LNCaP clone FGC (cell line): Measurements from ENCODE around the gene PTPRCAP.
A peak's percentile ranks its signal among the peaks of the same experiment; 100 is the strongest.
"Not testable (repeated sequence)": the region's sequence is repeated elsewhere in the genome, so short reads cannot be mapped to it uniquely, and the experiment has no call there.

Source experiments
- DNase-seq: peaks from one replicate; pipeline ENCODE4 v3.0.0-alpha.2; 2011; ENCODE audit warnings: low read depth
- H3K4me3 ChIP-seq: 2 replicates; pipeline ENCODE4 v1.5.1; 2011; ENCODE audit warnings: mild to moderate bottlenecking, low read depth, low read length, control low read depth
- CTCF ChIP-seq: IDR thresholded peaks from 2 replicates; pipeline ENCODE4 v1.5.1; 2012; ENCODE audit warnings: mild to moderate bottlenecking; ENCODE audit not compliant: control insufficient read depth, insufficient read depth; ENCODE audit errors: extremely low read depth

Gene PTPRCAP

DNA sequence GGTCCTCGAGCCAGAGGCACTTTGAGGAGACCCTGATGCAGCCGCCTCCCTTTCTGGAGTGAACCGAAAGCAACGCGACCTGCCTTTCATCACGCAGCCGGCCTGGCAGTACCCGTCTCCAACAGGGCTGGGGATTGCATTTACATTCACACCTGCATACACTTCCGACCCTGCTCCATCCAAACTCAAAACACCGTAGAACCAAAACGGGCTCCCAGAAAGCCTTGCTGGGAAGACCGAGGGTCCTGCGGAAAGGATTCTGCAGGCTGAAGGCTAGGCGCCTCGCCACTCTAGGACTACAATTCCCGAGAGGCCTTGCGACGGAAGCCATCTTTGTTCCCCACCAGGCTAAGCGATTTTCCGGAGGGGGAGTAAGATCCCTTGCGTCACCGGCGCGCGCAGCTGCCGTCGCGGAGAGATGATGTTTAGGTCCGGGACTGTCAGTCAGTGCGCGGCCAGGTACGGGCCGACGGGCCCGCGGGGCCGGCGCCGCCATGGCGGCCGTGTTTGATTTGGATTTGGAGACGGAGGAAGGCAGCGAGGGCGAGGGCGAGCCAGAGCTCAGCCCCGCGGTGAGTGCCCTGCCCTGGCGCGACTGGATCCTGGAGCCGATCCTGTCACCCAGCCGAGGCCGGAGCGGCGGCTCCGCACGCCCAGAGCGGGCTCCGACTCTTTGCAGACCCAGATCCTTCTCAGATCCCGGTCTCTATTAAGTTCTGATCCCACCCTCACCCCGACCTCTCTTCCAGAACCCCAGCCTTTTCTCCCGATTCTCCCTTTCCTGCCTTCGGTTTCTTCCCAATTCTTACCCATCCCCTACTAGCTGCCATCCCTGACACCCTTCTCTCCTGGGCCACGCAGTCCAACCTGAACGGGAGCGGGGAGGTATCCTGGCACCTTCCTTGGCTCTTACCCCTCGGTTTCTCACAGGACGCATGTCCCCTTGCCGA lies 9.2 kb downstream of the PTPRCAP start, which contains the start of gene RPS6KB2:
Gene RPS6KB2 (plus strand): TSS at position 443 of the 950 bp plus-strand sequence. CDS start 52 bp downstream, at position 495.
- DNase-seq: peak; percentile 91
- peak within 1 kb of the TSS; percentile 74 for H3K4me3 ChIP-seq
- 0 out of 2 replicates have a peak, but pooled peaks have one; percentile 7 for TF ChIP-seq CTCF

- DNase-seq: not testable (repeated sequence)
- H3K4me3 ChIP-seq: peak overlapping the region; percentile 74
Observed at GRCh38 chr11:67427364-67427859, 10.1 kb downstream of the PTPRCAP start.

GRCh38 chr11:67423891-67424613 lies 13.4 kb downstream of the PTPRCAP start:
- no peak for DNase-seq
- no peak for TF ChIP-seq CTCF
- H3K4me3 ChIP-seq: no peak overlapping the region

DNA sequence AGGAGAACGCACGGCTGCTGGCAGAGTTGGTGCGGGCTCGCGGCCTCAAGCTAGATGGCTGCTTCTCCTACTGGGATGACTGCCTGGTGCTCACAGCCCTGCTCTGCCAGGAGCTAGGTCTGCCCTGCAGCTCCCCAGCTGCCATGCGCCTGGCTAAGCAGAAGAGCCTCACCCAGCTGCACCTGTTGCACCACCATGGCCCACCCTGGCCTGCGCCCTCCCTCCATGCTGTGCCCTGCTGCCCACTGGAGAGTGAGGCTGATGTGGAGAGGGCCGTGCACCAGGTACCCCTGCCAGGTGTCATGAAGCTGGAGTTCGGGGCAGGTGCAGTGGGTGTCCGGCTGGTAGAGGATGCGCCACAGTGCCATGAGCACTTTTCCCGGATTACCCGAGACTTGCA lies 14.0 kb downstream of the PTPRCAP start:
- TF ChIP-seq CTCF: no peak
- DNase-seq: no peak
- H3K4me3 ChIP-seq: no peak overlapping the region

- DNase-seq: no peak
- no peak overlapping the region for H3K4me3 ChIP-seq
- TF ChIP-seq CTCF: no peak
Observed at GRCh38 chr11:67422891-67423290, 14.6 kb downstream of the PTPRCAP start.

GRCh38 chr11:67421430-67422031 lies 16.0 kb downstream of the PTPRCAP start:
- H3K4me3 ChIP-seq: peak overlapping the region; percentile 35
- no peak for DNase-seq
- TF ChIP-seq CTCF: peak; percentile 19; the same call in 1 of the 2 replicates
